ENCODE data around the gene SLC35A4. TPM values are rescaled to one million over a fixed set of nuclear protein-coding genes. Genes with fewer than 3 reads are reported as not detected.

SLC35A4 gene
- polyA plus RNA-seq, 1 donor (not counting 4 experiments of a cell fraction or from before 2014, with no cell fraction given), result 63.1 TPM

DNA sequence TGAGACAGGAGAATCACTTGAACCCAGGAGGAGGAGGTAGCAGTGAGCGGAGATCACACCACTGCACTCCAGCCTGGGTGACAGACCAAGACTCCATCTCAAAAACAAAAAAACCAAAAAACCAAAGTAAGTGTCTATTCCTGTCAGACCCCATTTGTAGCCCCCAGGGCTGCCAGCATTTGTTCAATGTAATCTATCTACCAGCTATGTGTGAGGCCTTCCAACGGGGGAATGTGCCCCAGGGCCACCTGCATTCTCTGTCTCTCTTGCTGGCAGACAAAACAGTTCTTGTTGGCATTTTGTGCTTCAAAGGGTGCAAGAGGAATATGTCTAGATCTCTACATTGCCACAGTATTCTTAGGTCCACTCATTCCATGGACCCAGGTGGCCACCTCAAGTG, 34.2 kb downstream of the SLC35A4 start:
- Histone ChIP-seq H3K27ac (ENCODE audit: control insufficient read depth, insufficient read depth, low read length) (no peak overlapping the region), H3K9me1 (ENCODE audit: control insufficient read depth, extremely low read depth, insufficient read depth, low read length) (no peaks in the 10 kb centered on the region), H4K20me1 (ENCODE audit: control insufficient read depth, extremely low read depth, insufficient read depth, low read length) (no peaks in the 10 kb centered on the region), H3K79me2 (ENCODE audit: control insufficient read depth, insufficient read depth, low read length) (no peaks in the 10 kb centered on the region), H3K4me1 (ENCODE audit: control insufficient read depth, extremely low read depth, insufficient read depth, low read length) (no peaks in the 10 kb centered on the region), H3K9me3 (ENCODE audit: control insufficient read depth, low read depth, low read length) (no peaks in the 10 kb centered on the region), H3K4me2 (ENCODE audit: control insufficient read depth, extremely low read depth, insufficient read depth, low read depth, low read length) (no peak overlapping the region), H3K27me3 (ENCODE audit: control insufficient read depth, extremely low read depth, insufficient read depth, low read length) (no peaks in the 10 kb centered on the region), H3K9ac (ENCODE audit: control insufficient read depth, extremely low read depth, insufficient read depth, low read length) (no peak overlapping the region), H2AFZ (ENCODE audit: control insufficient read depth, low read length) (no peak overlapping the region), H3K36me3 (ENCODE audit: control insufficient read depth in 2 of 2, extremely low read depth in 1 of 2, insufficient read depth in 2 of 2, low read length in 2 of 2) (no peaks in the 10 kb centered on the region), H3K4me3 (ENCODE audit: control insufficient read depth in 2 of 3, extremely low read depth in 1 of 3, insufficient read depth in 2 of 3, low read depth in 1 of 3, low read length in 3 of 3) (no peak overlapping the region)
- dilution Hi-C loops (cut with MboI; ENCODE audit: extremely low pct_ligation_motif_present, low sequenced_read_pairs), result no loop called here
- FAIRE-seq (no peak), DNase-seq (ENCODE audit: low read depth, low spot score) (no peak)
- TF ChIP-seq EZH2 (IDR thresholded peaks at IDR 0.05; ENCODE audit: low read length), result no peak
- TF ChIP-seq, protein P1, sequence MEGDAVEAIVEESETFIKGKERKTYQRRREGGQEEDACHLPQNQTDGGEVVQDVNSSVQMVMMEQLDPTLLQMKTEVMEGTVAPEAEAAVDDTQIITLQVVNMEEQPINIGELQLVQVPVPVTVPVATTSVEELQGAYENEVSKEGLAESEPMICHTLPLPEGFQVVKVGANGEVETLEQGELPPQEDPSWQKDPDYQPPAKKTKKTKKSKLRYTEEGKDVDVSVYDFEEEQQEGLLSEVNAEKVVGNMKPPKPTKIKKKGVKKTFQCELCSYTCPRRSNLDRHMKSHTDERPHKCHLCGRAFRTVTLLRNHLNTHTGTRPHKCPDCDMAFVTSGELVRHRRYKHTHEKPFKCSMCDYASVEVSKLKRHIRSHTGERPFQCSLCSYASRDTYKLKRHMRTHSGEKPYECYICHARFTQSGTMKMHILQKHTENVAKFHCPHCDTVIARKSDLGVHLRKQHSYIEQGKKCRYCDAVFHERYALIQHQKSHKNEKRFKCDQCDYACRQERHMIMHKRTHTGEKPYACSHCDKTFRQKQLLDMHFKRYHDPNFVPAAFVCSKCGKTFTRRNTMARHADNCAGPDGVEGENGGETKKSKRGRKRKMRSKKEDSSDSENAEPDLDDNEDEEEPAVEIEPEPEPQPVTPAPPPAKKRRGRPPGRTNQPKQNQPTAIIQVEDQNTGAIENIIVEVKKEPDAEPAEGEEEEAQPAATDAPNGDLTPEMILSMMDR (optimal IDR thresholded peaks at IDR 0.05 in 1 of 3, IDR thresholded peaks at IDR 0.05 in 1 of 3, conservative IDR thresholded peaks at IDR 0.05 in 1 of 3; ENCODE audit: extremely low read depth in 1 of 3, insufficient read depth in 2 of 3, low read length in 3 of 3), result no peak

DNA sequence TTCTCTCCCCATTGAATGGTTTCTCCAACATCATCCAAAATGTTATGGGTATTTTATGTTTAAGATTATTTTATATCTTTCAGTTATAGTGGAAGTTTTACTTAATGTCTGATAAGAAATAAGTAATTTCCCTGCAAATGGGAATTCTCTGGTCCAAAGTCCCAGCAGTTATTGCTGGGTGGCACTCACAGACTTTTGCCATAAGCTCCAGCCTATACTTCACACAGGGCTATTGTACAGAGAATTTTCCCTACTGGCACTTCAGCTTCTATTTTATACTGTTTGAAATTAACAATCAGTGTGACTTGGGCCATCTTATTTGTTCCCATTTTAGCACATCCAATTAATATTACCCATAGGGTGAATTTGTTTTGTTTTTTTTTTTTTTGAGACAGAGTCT, 35.5 kb downstream of the SLC35A4 start:
- Histone ChIP-seq H3K36me3 (ENCODE audit: control insufficient read depth in 2 of 2, extremely low read depth in 1 of 2, insufficient read depth in 2 of 2, low read length in 2 of 2) (no peaks in the 10 kb centered on the region), H3K27ac (ENCODE audit: control insufficient read depth, insufficient read depth, low read length) (no peak overlapping the region), H3K4me2 (ENCODE audit: control insufficient read depth, extremely low read depth, insufficient read depth, low read depth, low read length) (no peak overlapping the region), H3K9me1 (ENCODE audit: control insufficient read depth, extremely low read depth, insufficient read depth, low read length) (no peaks in the 10 kb centered on the region), H3K9ac (ENCODE audit: control insufficient read depth, extremely low read depth, insufficient read depth, low read length) (no peak overlapping the region), H2AFZ (ENCODE audit: control insufficient read depth, low read length) (no peak overlapping the region), H3K4me1 (ENCODE audit: control insufficient read depth, extremely low read depth, insufficient read depth, low read length) (no peaks in the 10 kb centered on the region), H3K27me3 (ENCODE audit: control insufficient read depth, extremely low read depth, insufficient read depth, low read length) (no peaks in the 10 kb centered on the region), H3K4me3 (ENCODE audit: control insufficient read depth in 2 of 3, extremely low read depth in 1 of 3, insufficient read depth in 2 of 3, low read depth in 1 of 3, low read length in 3 of 3) (no peak overlapping the region), H3K79me2 (ENCODE audit: control insufficient read depth, insufficient read depth, low read length) (no peaks in the 10 kb centered on the region), H3K9me3 (ENCODE audit: control insufficient read depth, low read depth, low read length) (no peaks in the 10 kb centered on the region), H4K20me1 (ENCODE audit: control insufficient read depth, extremely low read depth, insufficient read depth, low read length) (no peaks in the 10 kb centered on the region)
- no peak for FAIRE-seq
- no peak for DNase-seq (ENCODE audit: low read depth, low spot score)
- dilution Hi-C loops (cut with MboI; ENCODE audit: extremely low pct_ligation_motif_present, low sequenced_read_pairs), result no loop called here
- no peak for TF ChIP-seq EZH2 (IDR thresholded peaks at IDR 0.05; ENCODE audit: low read length)
- TF ChIP-seq, protein P1 (optimal IDR thresholded peaks at IDR 0.05 in 1 of 3, IDR thresholded peaks at IDR 0.05 in 1 of 3, conservative IDR thresholded peaks at IDR 0.05 in 1 of 3; ENCODE audit: extremely low read depth in 1 of 3, insufficient read depth in 2 of 3, low read length in 3 of 3), result no peak
